Left renal pelvis (tissue), 4 donors: ENCODE results near the gene RNMT. TPM values are rescaled to one million over a fixed set of nuclear protein-coding genes. Genes with fewer than 3 reads are reported as not detected.
"Not testable (repeated sequence)": the region's sequence is repeated elsewhere in the genome, so short reads cannot be mapped to it uniquely, and the experiment has no call there.

Source experiments
- DNase-seq, 4 donors: peaks; one replicate each; pipeline ENCODE4 v3.0.0-alpha.2; 2013; ENCODE audit warnings: low read depth in 4 of 4, low spot score in 3 of 4
- polyA plus RNA-seq, 4 donors: library from polyadenylated mRNA; unstranded; fragments of 120-200 nt; gene quantifications; one replicate each; pipeline ENCODE4 v1.2.1, GENCODE V29; 2013; ENCODE audit not compliant: insufficient read length in 4 of 4

RNMT gene
- 10 to 100 TPM; 43.6 to 60.4 (median 58.6) TPM for polyA plus RNA-seq

GRCh38 chr18:13726232-13726971, at the start of gene RNMT, which contains the start of gene FAM210A:
Gene RNMT, plus strand, starts transcription at chr18:13726673. Its CDS starts 4,845 bp downstream, at chr18:13731518.
Gene FAM210A, minus strand, starts transcription at chr18:13726558. Its CDS starts 44,481 bp downstream, at chr18:13682077.
- peak; percentile 88 to 92 (median 90) for DNase-seq

GRCh38 chr18:13677350-13677749, 49.1 kb upstream of the RNMT start:
- DNase-seq, result not testable (repeated sequence)

GRCh38 chr18:13680612-13681011, 45.9 kb upstream of the RNMT start:
- no peak for DNase-seq

GRCh38 chr18:13681701-13682100, 44.8 kb upstream of the RNMT start:
- no peak for DNase-seq

GRCh38 chr18:13684546-13684945, 41.9 kb upstream of the RNMT start:
- DNase-seq, result no peak

GRCh38 chr18:13688191-13689136, 38.0 kb upstream of the RNMT start:
- no peak for DNase-seq

GRCh38 chr18:13690060-13690459, 36.4 kb upstream of the RNMT start:
- not testable (repeated sequence) for DNase-seq

- not testable (repeated sequence) for DNase-seq
These were observed 31.1 kb upstream of the RNMT start for GRCh38 chr18:13695337-13695736.

- DNase-seq, result no peak
These were observed 29.5 kb upstream of the RNMT start for GRCh38 chr18:13696961-13697360.

GRCh38 chr18:13700153-13700552, 26.3 kb upstream of the RNMT start:
- no peak for DNase-seq

- no peak for DNase-seq
These were observed 22.6 kb upstream of the RNMT start for GRCh38 chr18:13703899-13704298.

GRCh38 chr18:13710414-13710831, 16.1 kb upstream of the RNMT start:
- DNase-seq, result no peak

GRCh38 chr18:13712400-13713131, 13.9 kb upstream of the RNMT start:
- DNase-seq, result no peak

GRCh38 chr18:13713455-13714055, 12.9 kb upstream of the RNMT start:
- no peak for DNase-seq

GRCh38 chr18:13715330-13715729, 11.1 kb upstream of the RNMT start:
- DNase-seq, result no peak

GRCh38 chr18:13716916-13717315, 9.6 kb upstream of the RNMT start:
- DNase-seq, result no peak

- DNase-seq, result no peak
These were observed 6.3 kb upstream of the RNMT start for GRCh38 chr18:13720123-13720522.

- DNase-seq, result no peak
These were observed 5.6 kb upstream of the RNMT start for GRCh38 chr18:13720847-13721246.

- no peak for DNase-seq
These were observed 774 bp upstream of the RNMT start for GRCh38 chr18:13725566-13726231.

- DNase-seq, result peak in 2 of 4 donors; percentile 39 to 40
These were observed 479 bp downstream of the RNMT start for GRCh38 chr18:13726972-13727331.
